ENCODE measurements around the gene DDX47. TPM values are rescaled to one million over a fixed set of nuclear protein-coding genes. Genes with fewer than 3 reads are reported as not detected.
"Not testable (repeated sequence)": the region's sequence is repeated elsewhere in the genome, so short reads cannot be mapped to it uniquely, and the experiment has no call there.

Gene DDX47
- total and polyA plus RNA-seq, 10 donors, result 34.0 to 58.1 (median 42.0) TPM

- Histone ChIP-seq H3K4me3 (no peak overlapping the region), H3K9me3 (no peaks in the 10 kb centered on the region), H3K27me3 (replicated peaks in 1 of 7) (no peaks in the 10 kb centered on the region), H3K4me1 (peaks cover 0 to 8% (median 0%) of the 10 kb centered on the region in 6 donors), H3K27ac (no peak overlapping the region), H3K36me3 (peaks cover 0 to 36% (median 24%) of the 10 kb centered on the region in 6 donors)
- WGBS, 5 donors, result 81 to 94% (median 88%) methylated on average over 6 of the region's 6 CpGs
- DNase-seq, result no peak
- intact Hi-C loops (cut with DNase I; ENCODE audit: low total_unique reads), result no loop called here
- no peak for TF ChIP-seq CTCF (IDR thresholded peaks at IDR 0.05 in 8 of 11, conservative IDR thresholded peaks at IDR 0.05 in 3 of 11)
- no peak for TF ChIP-seq POLR2A (IDR thresholded peaks at IDR 0.05)
- TF ChIP-seq POLR2AphosphoS5 (IDR thresholded peaks at IDR 0.05), result no peak
Measured at GRCh38 chr12:12836571-12836970, 23.4 kb downstream of the DDX47 start.

DNA sequence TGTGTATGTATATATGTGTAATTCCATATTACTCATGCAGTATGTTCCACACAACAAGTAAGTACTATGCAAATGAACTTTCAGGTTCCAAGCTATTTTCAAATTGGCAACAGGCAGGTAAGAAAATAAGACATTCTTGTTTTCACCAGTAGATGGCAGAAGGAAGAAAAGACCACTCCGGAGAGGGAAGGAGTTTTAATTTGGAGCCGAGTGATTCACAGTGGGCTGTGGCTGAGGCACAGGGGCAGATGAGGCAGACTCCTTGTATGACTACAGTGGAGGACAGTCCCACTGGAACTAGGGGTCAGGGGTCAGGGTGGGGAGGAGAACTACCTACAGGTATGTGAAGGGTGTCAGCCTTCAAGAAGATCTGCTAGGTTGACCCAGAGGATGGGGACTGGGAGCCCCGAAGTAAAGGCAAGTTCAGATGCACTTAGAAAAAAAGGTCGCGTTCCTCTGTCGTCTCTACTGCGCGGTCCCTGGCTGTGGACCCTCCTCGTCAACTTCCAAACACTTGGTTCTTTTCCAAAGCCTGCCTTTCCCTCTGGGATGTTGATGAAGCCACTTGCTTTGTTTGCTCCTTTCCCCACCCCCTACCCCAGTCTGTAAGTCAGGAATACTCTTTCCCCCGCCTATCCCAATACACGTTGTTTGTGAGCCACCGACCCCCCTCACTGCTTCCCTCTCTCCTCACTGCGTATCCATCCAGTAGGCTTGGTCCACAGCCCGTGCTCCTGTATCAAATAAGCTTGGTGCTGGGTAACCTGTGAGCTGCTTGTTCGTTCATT lies 24.1 kb downstream of the DDX47 start:
- Histone ChIP-seq H3K27ac (no peak overlapping the region), H3K36me3 (peaks cover 0 to 30% (median 19%) of the 10 kb centered on the region in 6 donors), H3K9me3 (no peaks in the 10 kb centered on the region), H3K4me1 (peaks cover 0 to 8% (median 0%) of the 10 kb centered on the region in 6 donors), H3K27me3 (replicated peaks in 1 of 7) (no peaks in the 10 kb centered on the region), H3K4me3 (no peak overlapping the region)
- no peak for DNase-seq
- TF ChIP-seq POLR2AphosphoS5 (IDR thresholded peaks at IDR 0.05) (no peak), CTCF (IDR thresholded peaks at IDR 0.05 in 8 of 11, conservative IDR thresholded peaks at IDR 0.05 in 3 of 11) (peak in 9 of 11 experiments; percentile 14 to 54 (median 40)), POLR2A (IDR thresholded peaks at IDR 0.05) (no peak)
- intact Hi-C loops (cut with DNase I; ENCODE audit: low total_unique reads), result no loop called here
- WGBS, 5 donors, result 61 to 76% (median 69%) methylated on average over 15 of the region's 15 CpGs

- DNase-seq, result no peak
- no peaks in the 10 kb centered on the region for H3K9me3 ChIP-seq
- peaks cover 0 to 24% (median 14%) of the 10 kb centered on the region in 6 donors for H3K36me3 ChIP-seq
- no peak overlapping the region for H3K27ac ChIP-seq
- TF ChIP-seq POLR2A (IDR thresholded peaks at IDR 0.05) (no peak), CTCF (IDR thresholded peaks at IDR 0.05 in 8 of 11, conservative IDR thresholded peaks at IDR 0.05 in 3 of 11) (no peak), POLR2AphosphoS5 (IDR thresholded peaks at IDR 0.05) (no peak)
- WGBS, 5 donors, result 94 to 96% (median 94%) methylated on average over 3 of the region's 3 CpGs
- intact Hi-C loops (cut with DNase I; ENCODE audit: low total_unique reads), result no loop called here
- no peaks in the 10 kb centered on the region for H3K27me3 ChIP-seq (replicated peaks in 1 of 7)
- H3K4me1 ChIP-seq, result peaks cover 0 to 8% (median 0%) of the 10 kb centered on the region in 6 donors
- H3K4me3 ChIP-seq, result no peak overlapping the region
Measured at GRCh38 chr12:12837813-12838153, 24.6 kb downstream of the DDX47 start.

DNA sequence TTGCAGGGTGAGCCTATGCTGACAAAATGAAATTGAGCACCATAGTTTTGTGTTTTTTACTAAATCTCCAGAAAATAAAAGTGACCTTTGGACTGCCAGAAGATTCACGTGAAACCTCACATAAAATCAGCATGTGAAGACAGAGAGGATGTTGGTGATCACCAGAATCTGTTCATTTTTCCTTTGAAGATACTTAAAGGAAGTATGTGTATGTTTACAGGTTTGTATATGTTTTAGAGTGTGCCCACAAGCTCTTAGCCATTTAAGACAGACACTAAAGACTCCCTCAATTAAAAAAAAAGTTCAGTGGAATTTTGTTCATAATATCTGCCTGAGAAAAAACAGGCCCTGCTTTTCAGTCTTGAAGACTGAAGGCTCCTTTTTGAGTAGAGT lies 25.9 kb downstream of the DDX47 start:
- H3K4me3 ChIP-seq, result no peak overlapping the region
- no peak for TF ChIP-seq POLR2AphosphoS5 (IDR thresholded peaks at IDR 0.05)
- no peak for TF ChIP-seq POLR2A (IDR thresholded peaks at IDR 0.05)
- no peak for TF ChIP-seq CTCF (IDR thresholded peaks at IDR 0.05 in 8 of 11, conservative IDR thresholded peaks at IDR 0.05 in 3 of 11)
- intact Hi-C loops (cut with DNase I; ENCODE audit: low total_unique reads), result no loop called here
- no peak overlapping the region for H3K27ac ChIP-seq
- no peaks in the 10 kb centered on the region for H3K27me3 ChIP-seq (replicated peaks in 1 of 7)
- peaks cover 0 to 8% (median 0%) of the 10 kb centered on the region in 6 donors for H3K4me1 ChIP-seq
- H3K9me3 ChIP-seq, result no peaks in the 10 kb centered on the region
- H3K36me3 ChIP-seq, result peaks cover 0 to 12% (median 2%) of the 10 kb centered on the region in 6 donors
- 73 to 100% (median 83%) methylated on average over 1 of the region's 1 CpG for WGBS, 5 donors
- DNase-seq, result no peak

- H3K4me1 ChIP-seq; H3K36me3 ChIP-seq; H3K4me3 ChIP-seq; H3K27ac ChIP-seq; intact Hi-C loops (cut with DNase I; ENCODE audit: low total_unique reads); H3K27me3 ChIP-seq (replicated peaks in 1 of 7); H3K9me3 ChIP-seq; DNase-seq: not testable (repeated sequence)
- WGBS, 5 donors, result 91 to 97% (median 95%) methylated on average over 10 of the region's 10 CpGs
Measured at GRCh38 chr12:12839439-12839838, 26.3 kb downstream of the DDX47 start.
